HEK293T (cell line): ENCODE data around the gene MAST4.

Experiments used
- BHLHE40 ChIP-seq: fragments of 450-650 bp; IDR thresholded peaks from 2 replicates; pipeline ENCODE4 v1.6.1; 2016; ENCODE audit warnings: mild to moderate bottlenecking, moderate library complexity, borderline replicate concordance
- ELF4 ChIP-seq: fragments of 450-650 bp; IDR thresholded peaks from 2 replicates; pipeline ENCODE4 v1.6.1; 2017; ENCODE audit warnings: antibody characterized with exemption
- FOXA1 ChIP-seq: fragments of 450-650 bp; IDR thresholded peaks from 2 replicates; pipeline ENCODE4 v1.6.1; 2016; ENCODE audit warnings: mild to moderate bottlenecking
- FOXK2 ChIP-seq: fragments of 450-650 bp; IDR thresholded peaks from 2 replicates; pipeline ENCODE4 v1.6.1; 2016; ENCODE audit warnings: mild to moderate bottlenecking
- FOXM1 ChIP-seq: fragments of 450-650 bp; IDR thresholded peaks from 2 replicates; pipeline ENCODE4 v1.6.1; 2017; ENCODE audit warnings: mild to moderate bottlenecking, borderline replicate concordance
- HDGF ChIP-seq: fragments of 450-650 bp; IDR thresholded peaks from 2 replicates; pipeline ENCODE4 v1.6.1; 2017; ENCODE audit warnings: antibody characterized with exemption, borderline replicate concordance
- LEF1 ChIP-seq: fragments of 450-650 bp; IDR thresholded peaks from 2 replicates; pipeline ENCODE4 v1.6.1; 2017; ENCODE audit warnings: mild to moderate bottlenecking, borderline replicate concordance
- SP1 ChIP-seq: fragments of 450-650 bp; IDR thresholded peaks from 2 replicates; pipeline ENCODE4 v1.6.1; 2017
- SUZ12 ChIP-seq: fragments of 450-650 bp; IDR thresholded peaks from 2 replicates; pipeline ENCODE4 v1.6.1; 2016; ENCODE audit warnings: mild to moderate bottlenecking
- TARDBP ChIP-seq: fragments of 450-650 bp; IDR thresholded peaks from 2 replicates; pipeline ENCODE4 v1.6.1; 2016
- TF ChIP-seq, protein P1 (sequence below): fragments of 450-650 bp; IDR thresholded peaks from 2 replicates; pipeline ENCODE4 v1.6.1; 2016

DNA sequence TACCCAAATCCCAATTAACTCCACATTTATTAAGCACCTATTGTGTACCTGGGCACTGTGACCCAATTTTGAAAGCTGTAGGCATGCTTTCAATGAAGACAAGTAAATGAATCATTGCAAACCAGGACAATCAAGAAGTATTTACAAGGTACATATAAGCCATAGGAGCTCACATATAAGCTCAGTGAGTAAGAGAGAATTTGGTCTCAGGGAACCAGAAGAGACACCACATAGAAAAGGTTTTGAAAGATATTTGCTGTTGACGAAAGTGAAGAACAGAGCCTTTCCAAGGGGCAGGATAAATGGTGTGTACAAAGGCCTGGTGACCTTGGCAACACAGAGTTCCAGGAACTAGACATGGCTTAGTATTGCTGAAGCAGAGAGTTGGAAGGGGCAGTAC, 412.8 kb downstream of the MAST4 start:
- TF ChIP-seq ELF4 (no peak), FOXK2 (no peak), FOXA1 (no peak), LEF1 (no peak), FOXM1 (no peak), BHLHE40 (no peak), SP1 (no peak), HDGF (no peak), SUZ12 (no peak), TARDBP (no peak)
- TF ChIP-seq, protein P1, sequence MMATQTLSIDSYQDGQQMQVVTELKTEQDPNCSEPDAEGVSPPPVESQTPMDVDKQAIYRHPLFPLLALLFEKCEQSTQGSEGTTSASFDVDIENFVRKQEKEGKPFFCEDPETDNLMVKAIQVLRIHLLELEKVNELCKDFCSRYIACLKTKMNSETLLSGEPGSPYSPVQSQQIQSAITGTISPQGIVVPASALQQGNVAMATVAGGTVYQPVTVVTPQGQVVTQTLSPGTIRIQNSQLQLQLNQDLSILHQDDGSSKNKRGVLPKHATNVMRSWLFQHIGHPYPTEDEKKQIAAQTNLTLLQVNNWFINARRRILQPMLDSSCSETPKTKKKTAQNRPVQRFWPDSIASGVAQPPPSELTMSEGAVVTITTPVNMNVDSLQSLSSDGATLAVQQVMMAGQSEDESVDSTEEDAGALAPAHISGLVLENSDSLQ: no peak
